GM18868 (cell line): ENCODE measurements around the gene AGMO.
"Not testable (repeated sequence)": the region's sequence is repeated elsewhere in the genome, so short reads cannot be mapped to it uniquely, and the experiment has no call there.

ENCODE experiments used
- ATAC-seq: cut with Tn5 transposase; IDR thresholded peaks from one replicate; pipeline ENCODE4 v1.9.1; 2021; ENCODE audit warnings: mild to moderate bottlenecking, moderate library complexity; ENCODE audit not compliant: unreplicated experiment

AGMO gene

DNA sequence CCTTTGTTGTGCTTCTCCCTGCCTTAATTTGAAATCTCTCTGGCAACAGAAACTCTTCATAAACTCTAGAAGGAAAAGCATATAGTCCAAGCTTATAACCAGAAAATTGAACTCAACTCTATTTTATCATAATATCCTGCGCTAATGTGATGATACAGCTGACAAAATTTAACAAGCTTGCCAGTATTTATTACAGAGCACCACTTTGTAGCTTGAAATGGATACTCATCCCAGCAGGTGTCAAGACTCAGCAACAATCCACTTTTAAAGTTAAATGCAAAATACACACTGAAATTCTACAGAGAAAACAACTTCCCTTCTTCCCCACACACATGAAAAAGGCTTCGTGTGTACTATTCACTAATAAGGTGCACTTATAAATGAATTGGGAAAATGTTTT is 228.9 kb downstream of the AGMO start:
- no peak for ATAC-seq

DNA sequence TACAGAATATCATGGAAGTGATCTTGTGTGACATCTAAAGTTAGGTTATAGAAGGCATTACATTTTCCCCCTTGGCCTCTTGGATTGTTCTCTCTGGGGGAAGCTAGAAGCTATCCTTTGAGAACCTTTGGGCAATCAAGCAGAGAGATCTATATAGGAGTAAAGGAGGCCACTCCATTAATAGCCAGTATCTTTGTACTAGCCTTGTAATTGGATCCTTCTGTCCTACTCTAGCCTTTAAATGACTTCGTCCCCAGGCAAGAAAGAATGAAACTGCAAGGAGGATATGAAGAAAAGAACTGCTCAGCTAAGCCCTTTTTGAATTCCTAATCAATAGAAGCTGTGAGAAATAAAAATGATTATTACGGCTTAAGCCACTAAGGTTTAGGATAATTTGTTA is 230.9 kb downstream of the AGMO start:
- ATAC-seq = no peak

DNA sequence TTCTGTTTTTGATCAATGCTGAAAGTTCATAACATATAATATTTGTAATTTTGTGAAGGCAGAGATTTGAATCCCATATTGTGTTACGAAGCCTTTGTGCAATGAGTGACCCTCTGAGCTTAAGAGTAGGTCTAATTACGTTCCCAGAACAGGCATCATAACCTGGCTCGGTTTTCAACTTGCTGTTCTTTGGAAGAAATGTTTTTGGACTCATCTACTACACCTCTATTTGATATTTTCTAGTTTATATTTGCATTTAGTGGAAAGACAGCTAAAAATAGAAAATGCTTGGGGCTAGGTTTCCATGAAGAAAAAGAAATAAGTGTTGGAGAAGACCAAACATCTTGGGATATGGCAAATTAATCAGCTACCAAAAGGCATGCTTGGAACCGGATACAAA is 234.8 kb downstream of the AGMO start:
- ATAC-seq = no peak

DNA sequence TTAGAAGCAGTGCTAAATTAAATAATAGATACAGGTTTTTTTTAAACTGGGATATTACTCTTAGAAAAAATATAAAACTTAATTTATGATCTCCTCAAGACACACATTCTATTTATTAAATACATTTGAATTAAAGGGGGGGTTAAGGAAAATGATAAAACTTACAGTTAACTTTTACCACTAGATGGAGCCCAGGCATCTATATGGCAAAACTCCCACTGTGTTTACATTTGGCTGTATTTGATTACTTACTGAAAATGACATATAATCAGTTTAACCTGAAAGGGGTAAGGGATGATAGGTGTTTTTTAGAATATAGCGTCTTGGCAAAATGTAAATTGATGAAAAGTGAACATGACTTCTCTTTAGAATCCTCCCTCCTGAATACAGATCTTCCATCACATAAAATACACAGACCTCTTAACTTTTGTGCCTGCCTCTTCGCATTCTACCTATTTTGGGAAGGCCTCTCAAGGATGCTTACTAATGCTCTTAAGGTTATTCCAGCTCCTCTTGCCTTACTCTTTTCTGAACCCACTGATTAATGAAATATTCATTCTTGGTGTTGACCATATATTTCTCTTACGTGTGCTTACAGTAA is 235.7 kb downstream of the AGMO start:
- ATAC-seq = peak; percentile 49

DNA sequence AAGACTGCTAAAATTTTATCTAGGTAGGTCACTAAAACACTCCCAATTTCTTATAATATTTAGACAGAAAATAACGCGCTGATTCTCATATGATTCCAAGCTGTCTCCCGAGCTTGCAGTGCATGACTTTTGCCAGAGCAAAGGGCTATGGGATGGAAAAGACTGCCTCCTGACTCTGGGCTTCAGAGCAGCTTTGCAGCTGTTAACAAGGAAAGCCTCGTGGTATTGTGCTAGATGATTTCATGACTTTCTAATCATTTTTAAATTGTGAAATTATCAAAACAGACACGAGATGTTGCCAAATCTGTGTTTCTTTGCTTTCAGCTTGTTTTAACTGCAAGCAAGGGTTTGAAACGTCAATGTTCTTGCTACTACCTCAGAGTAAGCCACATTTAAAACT is 238.3 kb downstream of the AGMO start:
- no peak for ATAC-seq

DNA sequence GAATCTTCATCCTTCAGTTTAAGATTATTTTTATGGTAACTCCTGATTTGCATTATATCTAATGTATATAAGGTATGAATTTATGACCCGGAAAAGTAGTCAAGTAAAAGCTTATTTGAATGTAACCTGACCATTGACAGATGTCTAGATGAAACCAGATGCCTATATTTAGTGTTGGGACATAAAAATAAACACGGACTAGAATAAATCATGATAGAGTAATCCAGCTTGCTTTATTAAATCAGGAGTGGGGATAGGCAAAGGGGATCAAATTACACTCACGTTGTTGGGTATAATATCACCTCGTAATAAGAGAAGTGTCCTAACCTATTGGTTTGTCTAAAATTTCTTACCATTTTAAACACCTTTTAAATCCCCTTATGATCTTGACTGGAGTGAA is 244.6 kb downstream of the AGMO start:
- no peak for ATAC-seq

DNA sequence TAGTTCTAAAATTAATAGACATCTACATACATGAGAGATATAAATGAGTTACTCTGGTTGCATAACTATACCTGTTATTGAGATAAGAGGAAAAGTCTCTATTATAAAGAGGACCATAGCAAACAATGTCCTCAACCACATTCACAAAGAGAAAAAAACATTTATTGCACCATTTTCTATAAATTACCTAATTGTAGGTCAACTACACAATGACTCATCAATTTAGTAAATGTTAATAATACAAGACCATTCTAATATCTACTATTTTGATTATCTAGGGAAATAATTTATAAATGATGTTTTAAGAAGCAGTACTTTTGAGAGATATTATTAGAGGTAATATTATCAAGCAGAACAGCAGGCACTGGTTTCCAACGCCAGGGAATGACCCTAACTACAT is 246.1 kb downstream of the AGMO start:
- no peak for ATAC-seq

DNA sequence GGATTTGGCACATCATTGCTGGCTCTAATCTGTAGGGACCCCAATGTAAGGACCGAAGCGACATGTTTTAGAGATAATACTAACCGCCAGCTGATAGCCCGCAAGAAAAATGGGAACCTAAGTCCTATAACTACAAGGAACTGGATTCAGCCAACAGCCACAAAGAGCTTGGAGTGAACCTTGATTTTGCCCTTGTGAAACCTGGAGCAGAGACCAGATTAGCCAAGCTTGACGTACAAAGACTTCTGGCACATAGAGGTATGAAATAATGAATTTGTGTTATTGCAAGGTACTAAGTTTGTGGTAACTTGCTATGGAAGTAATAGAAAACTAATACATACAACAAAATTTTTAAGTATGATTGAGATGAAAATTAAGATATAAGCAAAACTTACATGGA is 246.9 kb downstream of the AGMO start:
- no peak for ATAC-seq

DNA sequence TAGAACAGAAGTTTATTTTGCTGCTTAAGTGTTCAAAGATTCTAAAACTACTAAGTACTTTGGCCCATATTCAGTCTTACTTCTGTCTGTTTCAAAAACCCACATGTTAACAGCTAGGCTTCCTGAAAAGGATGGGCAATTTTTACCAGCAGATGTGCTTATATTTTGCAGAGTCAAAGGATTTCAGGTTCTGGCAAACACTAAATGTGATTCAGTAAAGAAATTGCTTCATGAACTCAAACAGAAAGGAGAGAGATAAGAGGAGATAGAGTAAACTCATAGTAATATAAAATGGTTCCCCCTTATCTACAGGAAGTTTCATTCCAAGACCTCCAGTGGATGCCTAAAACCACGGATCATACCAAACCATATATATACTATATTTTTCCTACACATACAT is 248.5 kb downstream of the AGMO start:
- no peak for ATAC-seq

DNA sequence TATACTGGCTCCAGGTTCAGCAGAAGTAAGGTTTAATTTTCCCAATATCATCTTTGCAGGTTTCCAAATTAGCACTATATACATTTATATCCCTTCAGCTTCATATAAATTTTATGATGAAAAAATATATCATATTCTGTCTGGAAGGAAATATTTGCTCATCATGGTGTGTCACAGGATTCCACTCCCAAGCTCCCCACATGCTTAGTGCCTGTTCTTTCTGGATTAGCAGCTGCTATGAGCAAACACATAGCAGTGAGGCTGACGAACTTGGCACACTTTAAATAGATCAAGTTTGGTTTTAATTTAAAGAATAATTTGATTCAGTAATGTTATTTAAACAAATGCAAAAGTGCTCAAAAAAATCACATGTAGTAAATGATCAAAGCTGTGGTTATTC is 251.9 kb downstream of the AGMO start:
- ATAC-seq = no peak

DNA sequence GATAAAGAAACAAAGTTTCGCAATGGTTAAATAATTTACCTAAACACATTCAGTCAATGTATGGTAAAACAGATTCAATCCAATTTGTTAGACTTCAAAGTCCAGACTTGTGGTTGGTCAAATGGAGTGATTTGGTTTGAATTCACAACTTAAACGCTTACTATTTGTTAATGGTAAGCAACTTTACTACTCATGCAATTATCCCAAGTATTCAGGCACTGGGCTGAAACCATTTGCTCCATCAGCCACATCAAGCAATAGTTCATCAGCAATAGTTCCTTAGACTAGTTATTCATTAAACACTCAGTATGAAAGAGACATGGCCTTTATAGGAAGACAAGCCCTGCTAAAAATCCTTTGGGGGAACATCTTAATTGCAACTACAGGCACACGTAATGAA is 253.0 kb downstream of the AGMO start:
- no peak for ATAC-seq

DNA sequence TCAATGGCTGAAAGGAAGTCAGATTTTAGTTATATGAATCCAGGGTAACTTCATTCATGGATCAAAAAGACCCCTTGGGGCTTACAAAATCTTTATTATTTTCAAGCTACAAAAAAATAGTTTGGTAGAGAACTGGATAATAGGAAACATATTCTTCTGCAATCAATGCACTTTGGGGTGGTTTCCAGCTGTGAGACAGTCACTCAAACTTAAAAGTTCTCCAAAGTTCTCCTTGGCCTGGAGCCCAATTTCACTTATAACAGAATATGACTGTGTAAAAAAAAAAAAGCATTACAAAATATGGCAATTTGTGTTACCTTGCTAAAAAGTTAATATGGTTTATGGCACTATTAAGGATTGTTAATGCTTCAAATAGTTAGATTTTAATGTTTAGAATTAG is 255.5 kb downstream of the AGMO start:
- ATAC-seq = no peak

DNA sequence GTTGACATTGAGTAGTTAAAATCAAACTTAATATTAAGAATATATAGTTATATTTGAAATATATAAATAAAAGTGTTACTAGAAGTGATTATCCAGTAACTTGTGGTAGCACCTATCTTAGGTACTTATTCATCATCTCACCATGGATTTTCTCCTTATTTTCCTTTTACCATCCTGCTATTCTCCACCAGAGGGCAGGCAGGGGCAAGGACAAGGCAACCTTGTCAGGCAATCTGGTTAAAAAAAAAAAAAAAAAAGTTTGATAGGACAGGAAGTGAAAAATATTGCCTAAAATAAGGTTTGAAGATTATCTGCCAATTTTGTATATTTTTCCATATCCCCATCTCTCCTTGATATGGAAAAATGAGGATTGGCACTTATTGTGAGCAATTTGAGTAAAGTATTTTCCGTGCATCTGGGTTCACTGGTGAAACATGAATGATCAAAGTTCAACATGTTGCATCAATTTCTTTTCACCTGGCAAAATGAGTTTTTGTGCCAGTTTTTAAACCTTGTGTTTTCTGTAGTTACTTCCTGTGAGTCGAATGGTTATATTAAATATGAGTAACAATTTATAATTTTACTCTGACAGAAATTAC is 256.7 kb downstream of the AGMO start:
- peak; percentile 77 for ATAC-seq

DNA sequence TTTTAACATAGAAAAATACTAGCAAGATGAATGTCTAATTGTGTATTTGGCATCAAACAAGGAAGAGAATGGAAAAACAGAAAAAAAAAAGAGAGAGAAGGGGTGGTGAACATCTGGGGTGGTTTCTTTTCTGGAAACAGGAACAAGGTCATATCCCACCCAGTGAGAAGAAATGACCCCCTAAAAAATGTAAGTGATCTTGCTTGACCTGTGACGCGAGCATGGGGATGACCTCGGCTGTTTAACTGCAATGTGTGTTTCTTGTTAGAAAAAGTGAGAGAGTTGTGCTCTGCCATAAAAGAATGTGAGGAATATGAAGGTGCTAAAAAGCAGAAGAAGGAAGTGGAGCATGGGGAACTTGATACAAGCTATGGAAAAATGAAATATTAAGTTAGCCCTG is 258.5 kb downstream of the AGMO start:
- no peak for ATAC-seq

DNA sequence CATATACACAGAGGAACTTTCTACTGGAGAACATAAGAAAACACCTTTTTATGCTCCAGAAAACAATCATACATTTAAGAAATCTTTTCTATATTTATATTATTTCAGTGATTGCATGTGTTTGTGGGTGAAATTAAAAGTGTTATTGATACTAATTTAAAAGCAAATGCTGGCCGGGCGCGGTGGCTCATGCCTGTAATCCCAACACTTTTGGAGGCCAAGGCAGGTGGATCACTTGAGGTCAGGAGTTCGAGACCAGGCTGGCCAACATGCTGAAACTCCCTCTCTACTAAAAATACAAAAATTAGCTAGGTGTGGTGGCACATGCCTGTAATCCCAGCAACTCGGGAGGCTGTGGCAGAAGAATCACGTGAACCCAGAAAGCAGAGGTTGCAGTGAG is 260.8 kb downstream of the AGMO start:
- not testable (repeated sequence) for ATAC-seq

DNA sequence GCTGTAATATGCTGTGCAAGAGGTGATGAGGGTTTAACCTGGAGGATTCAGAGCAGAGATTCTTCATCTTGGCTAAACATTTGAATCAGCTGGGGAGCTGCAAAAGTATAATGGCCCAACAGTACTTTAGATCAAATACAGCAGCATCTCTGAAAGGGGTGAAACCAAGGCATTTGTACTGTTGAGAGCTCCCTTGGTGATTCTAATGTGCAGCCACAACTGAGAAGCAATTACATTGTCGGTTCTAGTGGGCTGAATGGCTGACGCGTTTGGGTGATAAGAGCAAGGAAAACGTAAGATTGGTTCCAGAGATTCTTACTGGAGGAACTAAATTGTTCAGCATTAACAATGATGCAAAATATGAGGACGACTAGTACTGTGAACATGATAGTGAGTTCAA is 269.7 kb downstream of the AGMO start:
- ATAC-seq = no peak

DNA sequence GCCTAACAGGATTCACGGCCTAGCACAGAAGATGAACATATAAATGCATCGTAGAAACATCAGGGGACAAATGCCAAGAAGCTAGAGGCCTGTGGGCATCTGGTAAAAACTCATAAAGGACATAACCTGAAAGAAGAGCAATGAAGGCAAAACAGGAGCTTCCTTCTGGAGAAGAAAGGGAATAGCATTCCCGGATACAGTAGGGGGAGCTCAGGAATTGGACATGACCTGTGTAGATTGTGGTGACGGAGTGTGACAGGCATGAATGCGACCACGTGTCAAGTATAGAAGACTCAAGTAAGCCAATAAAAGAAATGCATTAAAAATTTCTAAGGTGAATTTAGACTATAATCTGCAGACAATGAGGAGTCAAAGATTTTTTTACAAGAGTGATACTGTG is 270.1 kb downstream of the AGMO start:
- ATAC-seq = no peak

DNA sequence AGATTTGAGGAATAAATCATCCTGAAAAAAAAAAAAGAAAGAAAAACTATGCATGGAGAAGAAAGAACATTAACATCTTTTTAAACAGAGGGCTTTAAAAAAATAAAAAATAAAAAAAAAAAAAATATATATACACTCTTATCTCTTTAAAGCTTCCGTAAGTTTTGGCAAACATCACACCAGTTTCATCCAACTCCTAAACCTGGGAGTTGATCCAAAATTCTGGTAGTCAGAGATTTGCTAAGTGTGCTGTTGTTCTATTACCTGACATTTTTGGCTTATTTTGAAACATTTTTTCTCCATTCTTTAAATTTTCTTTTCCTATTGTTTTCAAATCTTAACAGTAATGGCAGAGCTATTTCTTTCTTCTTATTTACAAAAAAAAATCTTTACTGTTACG is 273.1 kb downstream of the AGMO start:
- no peak for ATAC-seq

DNA sequence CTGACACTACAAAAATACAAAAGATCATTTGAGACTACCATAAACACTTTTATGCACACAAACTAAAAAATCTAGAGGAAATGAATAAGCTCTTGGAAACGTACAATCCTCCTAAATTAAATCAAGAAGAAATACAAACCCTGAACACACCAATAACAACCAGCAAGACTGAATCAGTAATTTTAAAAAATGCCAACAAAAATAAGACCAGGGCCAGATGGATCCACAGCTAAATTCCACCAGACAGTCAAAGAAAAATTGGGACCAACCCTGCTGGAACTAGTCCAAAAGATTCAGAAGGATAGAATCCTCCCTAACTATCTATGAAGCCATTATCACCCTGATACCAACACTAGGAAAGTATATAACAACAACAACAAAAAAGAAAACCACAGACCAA is 277.4 kb downstream of the AGMO start:
- no peak for ATAC-seq

DNA sequence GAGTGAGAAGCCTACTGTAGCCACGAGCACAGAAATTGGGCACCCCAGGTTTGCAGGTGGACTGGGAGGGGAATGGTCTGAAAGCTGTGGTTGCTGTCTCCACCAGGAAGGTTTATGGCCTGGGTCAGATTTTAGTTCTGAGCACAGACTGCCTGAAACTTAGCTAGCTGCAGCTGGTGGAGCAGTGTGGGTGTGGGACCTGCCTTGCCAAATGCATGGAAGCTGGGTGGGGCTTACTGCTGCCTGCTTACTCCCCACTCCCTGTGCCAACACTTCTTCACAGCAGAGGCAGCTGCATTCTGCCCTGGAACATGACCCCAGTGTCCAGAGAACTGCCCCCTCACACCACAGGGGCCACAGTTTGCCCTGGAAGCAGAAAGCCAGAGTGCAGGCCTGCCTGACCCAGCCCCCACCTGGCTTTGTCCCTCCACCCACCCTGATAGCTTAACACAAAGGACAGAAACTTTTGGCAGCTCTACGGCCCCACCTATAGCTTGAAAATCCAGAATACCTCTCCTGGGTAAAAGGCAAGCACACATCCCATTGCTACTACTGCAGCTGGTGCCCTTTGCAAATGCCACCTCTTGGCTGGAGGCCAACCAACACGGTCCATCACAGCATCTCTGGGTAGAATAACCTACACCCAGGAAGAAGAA is 281.6 kb downstream of the AGMO start:
- ATAC-seq = no peak

DNA sequence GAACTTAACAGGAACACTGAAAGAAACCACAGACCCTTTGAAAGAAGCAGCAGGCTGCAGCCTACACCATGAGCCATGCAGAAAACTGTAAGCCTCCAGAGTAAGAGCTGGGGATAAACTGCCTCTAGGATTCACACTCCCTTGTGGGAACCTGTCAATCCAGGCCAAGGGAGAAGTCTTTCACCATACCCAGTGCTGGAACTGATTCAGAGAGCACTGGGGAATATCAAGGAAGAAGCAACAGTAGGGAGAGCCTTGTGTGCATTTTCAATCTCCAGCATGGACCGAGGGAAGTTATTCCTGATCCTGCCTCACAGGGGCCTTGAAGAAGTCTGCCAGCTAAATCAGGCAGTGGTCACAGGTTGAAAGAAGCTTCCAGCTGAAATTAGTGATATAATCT is 282.2 kb downstream of the AGMO start:
- ATAC-seq = no peak

DNA sequence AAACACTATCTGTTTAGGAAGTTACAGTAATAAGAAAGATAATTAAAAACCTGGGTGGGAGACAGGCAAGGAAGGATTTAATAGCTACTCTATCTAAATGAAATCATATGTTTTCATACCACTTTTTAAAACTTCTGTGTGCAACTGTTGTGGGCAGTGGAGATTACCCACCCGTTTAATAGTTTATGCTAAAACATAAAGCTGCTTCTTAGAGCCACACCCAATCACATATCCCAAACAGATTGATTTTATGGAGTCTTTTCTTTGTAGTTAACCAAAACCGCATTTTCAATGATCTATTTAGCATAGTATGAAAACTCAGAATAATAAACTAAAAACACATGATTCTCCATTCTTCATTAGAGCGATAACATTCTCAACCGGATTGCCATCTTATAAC is 304.1 kb downstream of the AGMO start:
- no peak for ATAC-seq

DNA sequence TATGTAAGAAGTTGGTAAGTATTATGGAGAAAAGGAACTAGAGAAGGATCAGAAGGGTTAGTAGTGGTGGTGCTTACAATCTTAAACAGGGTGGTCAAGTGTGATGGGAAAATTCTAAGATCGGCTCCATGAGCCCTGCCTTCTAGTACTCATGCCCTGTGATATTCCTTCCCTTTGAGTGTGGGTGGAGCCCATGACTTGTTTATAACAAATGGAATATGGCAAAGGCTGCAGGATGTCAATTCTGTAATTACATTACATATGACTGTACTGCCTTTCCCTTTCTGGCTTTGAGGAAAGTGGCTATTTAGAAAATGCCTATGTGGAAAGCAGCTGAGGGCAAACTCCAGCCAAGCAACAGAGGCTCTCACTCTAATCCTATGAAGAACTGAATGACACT is 309.6 kb downstream of the AGMO start:
- no peak for ATAC-seq
